ENCODE data around the gene ATXN1.
"Not testable (repeated sequence)": the region's sequence is repeated elsewhere in the genome, so short reads cannot be mapped to it uniquely, and the experiment has no call there.

Gene ATXN1

DNA sequence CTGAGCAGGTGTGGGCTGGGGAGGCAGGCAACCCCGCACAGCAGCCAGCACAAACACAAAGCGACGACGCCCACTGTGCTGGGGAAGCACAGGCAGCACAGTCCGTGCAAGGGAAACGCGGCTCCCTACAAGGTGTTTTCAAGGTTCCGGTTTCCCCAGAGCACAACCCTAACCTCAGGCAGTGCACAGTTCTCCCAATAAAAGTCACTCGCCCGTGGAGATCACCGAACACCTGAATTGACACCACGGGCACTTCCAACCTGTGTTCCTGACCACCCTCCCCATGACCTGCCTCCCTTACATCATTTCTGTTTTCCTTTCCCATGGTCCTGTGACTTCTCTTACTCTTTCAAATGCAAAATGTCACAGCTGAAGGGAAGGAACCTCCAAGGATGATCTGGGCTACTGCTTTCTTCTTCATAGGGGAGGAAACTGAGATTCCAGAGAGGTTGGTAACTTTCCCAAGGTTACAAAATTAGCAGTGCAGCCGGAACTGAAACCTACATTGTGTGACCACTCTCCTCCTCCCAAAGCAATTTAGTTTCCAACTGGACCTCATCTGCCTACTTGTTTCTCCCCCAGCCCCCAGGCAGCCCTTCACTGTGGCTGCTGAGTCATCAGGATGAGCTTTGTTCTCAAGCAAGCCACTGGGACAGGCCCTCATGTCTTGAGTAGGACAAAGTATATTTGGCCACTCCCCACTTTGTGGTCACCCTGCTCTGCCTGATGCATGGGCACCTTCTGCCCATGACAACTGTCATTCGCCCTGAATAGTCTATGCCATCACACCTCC is 125.3 kb downstream of the ATXN1 start:
- H3K27ac Mint-ChIP-seq: peak overlapping the region in 1 of 2 donors; percentile 19
- peak in 1 of 2 donors; percentile 21 for DNase-seq
- H3K9me3 Mint-ChIP-seq: no peaks in the 10 kb centered on the region
- peak; percentile 84 for ATAC-seq
- H3K4me1 Mint-ChIP-seq: peaks cover 40% of the 10 kb centered on the region
- no peak overlapping the region for H3K4me3 Mint-ChIP-seq
- H3K27me3 Mint-ChIP-seq: no peaks in the 10 kb centered on the region

DNA sequence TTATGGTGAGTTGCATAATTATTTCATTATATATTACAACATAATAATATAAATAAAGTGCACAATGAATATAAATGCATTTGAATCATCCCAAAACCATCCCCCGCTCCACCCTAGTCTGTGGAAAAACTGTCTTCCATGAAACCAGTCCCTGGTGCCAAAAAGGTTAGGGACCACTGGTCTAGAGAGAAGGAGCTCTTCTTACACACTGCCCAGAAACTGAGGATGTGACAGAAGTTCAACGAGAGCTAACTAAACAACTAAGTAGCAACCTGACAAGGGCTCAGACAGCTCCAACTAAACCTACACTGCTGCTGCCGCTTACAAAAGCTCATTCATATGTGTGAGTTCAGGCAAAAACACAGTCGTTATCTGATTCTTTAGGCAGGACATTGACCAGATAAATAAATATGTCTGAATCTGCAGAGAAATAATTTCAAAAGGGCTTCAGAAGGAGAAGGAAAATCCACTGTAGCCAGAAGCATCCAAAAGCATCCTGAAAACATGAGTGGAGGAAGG is 125.9 kb downstream of the ATXN1 start:
- no peaks in the 10 kb centered on the region for H3K27me3 Mint-ChIP-seq
- H3K4me3 Mint-ChIP-seq: no peak overlapping the region
- peaks cover 34% of the 10 kb centered on the region for H3K4me1 Mint-ChIP-seq
- ATAC-seq (no peak), DNase-seq (no peak)
- no peak overlapping the region for H3K27ac Mint-ChIP-seq
- no peaks in the 10 kb centered on the region for H3K9me3 Mint-ChIP-seq

DNA sequence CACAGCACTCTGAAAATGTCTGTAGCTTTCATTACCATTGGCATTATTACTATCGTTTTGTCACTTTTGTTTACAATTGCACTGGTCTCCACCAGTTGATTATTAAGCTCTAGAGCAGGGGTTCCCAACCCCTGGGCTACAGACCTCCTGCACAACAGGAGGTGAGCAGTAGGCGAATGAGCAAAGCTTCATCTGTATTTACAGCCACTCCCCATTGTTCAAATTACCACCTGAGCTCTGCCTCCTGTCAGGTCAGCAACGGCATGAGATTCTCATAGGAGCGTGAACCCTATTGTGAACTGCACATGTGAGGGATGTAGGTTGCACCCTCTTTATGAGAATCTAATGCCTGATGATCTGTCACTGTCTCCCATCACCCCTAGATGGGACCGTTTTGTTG is 126.4 kb downstream of the ATXN1 start:
- peaks cover 31% of the 10 kb centered on the region for H3K4me1 Mint-ChIP-seq
- peak overlapping the region in 1 of 2 donors; percentile 34 for H3K27ac Mint-ChIP-seq
- no peak for DNase-seq

DNA sequence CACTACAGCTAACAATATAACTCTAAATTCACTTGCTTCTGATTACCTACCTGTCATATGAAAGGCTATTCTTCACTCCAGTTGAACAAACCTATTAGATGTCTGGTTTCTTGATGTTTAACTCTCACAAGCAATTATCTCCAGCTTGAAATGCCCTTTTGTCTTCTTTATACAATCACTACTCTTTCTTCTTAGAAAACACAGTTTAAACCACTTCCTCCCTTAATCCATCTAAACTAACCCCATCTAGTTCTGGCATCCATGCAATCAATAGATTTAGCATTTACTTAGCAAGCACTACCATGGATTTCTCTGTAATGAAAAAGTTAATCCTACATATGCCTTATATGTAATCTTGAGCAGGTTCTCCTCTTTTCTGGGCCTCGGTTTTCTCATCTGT is 127.3 kb downstream of the ATXN1 start:
- Mint-ChIP-seq H3K4me1 (peaks cover 31% of the 10 kb centered on the region), H3K27ac (no peak overlapping the region), H3K9me3 (no peaks in the 10 kb centered on the region), H3K4me3 (no peak overlapping the region), H3K27me3 (no peaks in the 10 kb centered on the region)
- no peak for DNase-seq
- no peak for ATAC-seq

More for the DNA sequence above, 126.4 kb downstream of the ATXN1 start:
- Mint-ChIP-seq H3K27me3 (no peaks in the 10 kb centered on the region), H3K9me3 (no peaks in the 10 kb centered on the region), H3K4me3 (no peak overlapping the region)
- no peak for ATAC-seq

DNA sequence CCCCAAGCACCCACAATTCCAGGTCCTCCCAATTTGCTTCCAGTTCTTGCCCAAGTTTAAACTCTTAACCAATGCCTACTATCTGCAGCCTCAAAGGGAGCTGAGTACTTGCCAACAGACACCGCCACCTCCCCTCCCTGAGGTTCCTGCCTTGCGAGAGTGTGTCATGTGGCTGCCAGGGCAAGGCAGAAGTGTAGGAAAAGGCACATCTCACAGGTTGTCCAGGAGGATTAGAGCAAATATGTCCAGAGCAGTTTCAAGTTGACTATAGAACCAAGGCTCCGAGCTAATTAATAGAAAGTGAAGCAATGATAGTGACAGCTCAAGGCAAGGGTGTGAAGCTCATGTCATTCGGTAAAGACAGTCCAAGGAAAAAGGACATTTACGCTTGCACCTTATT is 127.8 kb downstream of the ATXN1 start:
- Mint-ChIP-seq H3K4me1 (peaks cover 31% of the 10 kb centered on the region), H3K9me3 (no peaks in the 10 kb centered on the region), H3K4me3 (no peak overlapping the region), H3K27ac (peak overlapping the region in 1 of 2 donors; percentile 49), H3K27me3 (no peaks in the 10 kb centered on the region)
- ATAC-seq (no peak), DNase-seq (no peak)

DNA sequence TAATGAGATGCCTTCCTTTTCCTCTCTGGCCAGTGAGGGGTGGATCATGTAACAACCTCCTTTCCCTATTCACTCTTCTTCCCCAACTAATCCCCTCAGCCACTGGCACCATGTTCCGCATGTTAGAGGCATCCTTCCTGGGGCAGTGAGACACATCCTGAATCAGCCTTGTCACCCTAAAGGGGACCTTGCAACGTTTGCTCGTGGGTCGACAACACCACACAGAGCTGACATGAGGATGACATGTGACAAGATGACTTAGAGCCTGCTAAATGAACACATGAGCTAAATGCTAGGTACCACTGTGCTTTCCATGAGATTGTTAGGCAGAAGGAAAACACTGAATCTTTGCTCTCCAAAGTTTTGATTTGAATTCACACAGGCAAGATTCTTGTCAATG is 129.2 kb downstream of the ATXN1 start:
- peaks cover 31% of the 10 kb centered on the region for H3K4me1 Mint-ChIP-seq
- ATAC-seq (no peak), DNase-seq (no peak)
- H3K27ac Mint-ChIP-seq: no peak overlapping the region
- H3K4me3 Mint-ChIP-seq: no peak overlapping the region
- H3K9me3 Mint-ChIP-seq: no peaks in the 10 kb centered on the region
- no peaks in the 10 kb centered on the region for H3K27me3 Mint-ChIP-seq

DNA sequence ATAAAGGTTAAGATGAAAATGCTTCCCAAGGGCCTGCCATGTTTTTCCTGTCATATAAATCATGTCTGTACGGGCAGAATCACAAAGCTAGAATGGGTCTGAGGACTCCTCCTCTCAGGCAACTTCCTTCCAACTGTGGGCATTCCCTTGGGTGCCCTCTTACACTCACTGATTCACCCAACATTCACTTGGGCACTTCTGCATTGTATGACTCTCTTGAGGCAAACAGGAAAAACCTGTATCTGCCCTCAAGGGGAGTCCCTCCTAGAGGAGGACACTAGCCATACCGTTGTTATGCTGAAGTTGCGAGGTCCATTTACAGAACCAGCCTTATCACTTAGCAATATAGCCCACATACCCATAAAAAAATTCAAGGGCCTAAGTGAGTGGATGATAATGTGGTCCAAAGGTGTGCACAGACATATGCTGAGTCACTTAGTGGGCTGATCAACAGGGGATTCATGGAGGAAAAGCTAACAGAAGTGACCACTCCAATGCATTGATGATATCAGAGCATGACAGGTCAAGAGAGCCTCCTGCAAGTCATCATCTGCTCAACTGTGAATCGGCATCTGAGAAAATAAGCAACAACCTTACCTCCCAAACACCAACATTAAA is 131.1 kb downstream of the ATXN1 start:
- H3K27me3 Mint-ChIP-seq: no peaks in the 10 kb centered on the region
- H3K27ac Mint-ChIP-seq: peak overlapping the region in 1 of 2 donors; percentile 22
- ATAC-seq (no peak), DNase-seq (no peak)
- no peaks in the 10 kb centered on the region for H3K9me3 Mint-ChIP-seq
- peaks cover 14% of the 10 kb centered on the region for H3K4me1 Mint-ChIP-seq
- no peak overlapping the region for H3K4me3 Mint-ChIP-seq

DNA sequence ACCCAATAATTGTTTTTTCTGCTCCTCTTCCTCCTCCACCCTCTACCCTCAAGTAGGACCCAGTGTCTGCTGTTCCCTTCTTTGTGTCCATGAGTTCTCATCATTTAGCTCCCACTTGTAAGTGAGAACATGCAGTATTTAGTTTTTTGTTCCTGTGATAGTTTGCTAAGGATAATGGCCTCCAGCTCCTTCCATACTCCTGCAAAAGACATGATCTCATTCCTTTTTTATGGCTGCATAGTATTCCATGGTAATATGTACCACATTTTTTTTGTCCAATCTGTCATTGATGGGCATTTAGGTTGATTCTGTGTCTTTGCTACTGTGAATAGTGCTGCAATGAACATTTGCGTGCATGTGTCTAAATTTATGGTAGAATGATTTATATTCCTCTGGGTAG is 132.7 kb downstream of the ATXN1 start:
- H3K9me3 Mint-ChIP-seq, H3K27ac Mint-ChIP-seq, H3K27me3 Mint-ChIP-seq, ATAC-seq, DNase-seq, H3K4me1 Mint-ChIP-seq, H3K4me3 Mint-ChIP-seq: not testable (repeated sequence)

DNA sequence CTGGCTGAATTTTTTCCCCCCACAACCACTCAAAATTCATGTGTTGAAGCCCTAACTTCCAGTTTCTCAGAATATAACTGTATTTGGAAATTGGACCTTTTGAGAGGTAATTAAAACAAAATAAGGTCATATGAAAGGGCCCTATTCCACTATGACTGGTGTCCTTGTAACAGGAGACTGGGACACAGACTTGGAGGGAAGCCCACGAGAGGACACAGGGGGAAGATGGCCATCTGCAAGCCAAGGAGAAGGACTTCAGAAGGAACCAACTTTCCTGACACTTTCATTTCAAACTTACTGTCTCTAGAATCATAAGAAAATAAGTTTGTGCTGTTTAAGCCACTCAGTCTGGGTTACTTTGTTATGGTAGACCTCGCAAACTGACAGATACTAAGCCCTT is 134.6 kb downstream of the ATXN1 start:
- no peak for DNase-seq
- H3K27ac Mint-ChIP-seq: no peak overlapping the region
- H3K27me3 Mint-ChIP-seq: no peaks in the 10 kb centered on the region
- no peak overlapping the region for H3K4me3 Mint-ChIP-seq
- ATAC-seq: no peak
- peaks cover 5 to 7% of the 10 kb centered on the region in 2 donors for H3K9me3 Mint-ChIP-seq
- H3K4me1 Mint-ChIP-seq: peaks cover 18% of the 10 kb centered on the region

DNA sequence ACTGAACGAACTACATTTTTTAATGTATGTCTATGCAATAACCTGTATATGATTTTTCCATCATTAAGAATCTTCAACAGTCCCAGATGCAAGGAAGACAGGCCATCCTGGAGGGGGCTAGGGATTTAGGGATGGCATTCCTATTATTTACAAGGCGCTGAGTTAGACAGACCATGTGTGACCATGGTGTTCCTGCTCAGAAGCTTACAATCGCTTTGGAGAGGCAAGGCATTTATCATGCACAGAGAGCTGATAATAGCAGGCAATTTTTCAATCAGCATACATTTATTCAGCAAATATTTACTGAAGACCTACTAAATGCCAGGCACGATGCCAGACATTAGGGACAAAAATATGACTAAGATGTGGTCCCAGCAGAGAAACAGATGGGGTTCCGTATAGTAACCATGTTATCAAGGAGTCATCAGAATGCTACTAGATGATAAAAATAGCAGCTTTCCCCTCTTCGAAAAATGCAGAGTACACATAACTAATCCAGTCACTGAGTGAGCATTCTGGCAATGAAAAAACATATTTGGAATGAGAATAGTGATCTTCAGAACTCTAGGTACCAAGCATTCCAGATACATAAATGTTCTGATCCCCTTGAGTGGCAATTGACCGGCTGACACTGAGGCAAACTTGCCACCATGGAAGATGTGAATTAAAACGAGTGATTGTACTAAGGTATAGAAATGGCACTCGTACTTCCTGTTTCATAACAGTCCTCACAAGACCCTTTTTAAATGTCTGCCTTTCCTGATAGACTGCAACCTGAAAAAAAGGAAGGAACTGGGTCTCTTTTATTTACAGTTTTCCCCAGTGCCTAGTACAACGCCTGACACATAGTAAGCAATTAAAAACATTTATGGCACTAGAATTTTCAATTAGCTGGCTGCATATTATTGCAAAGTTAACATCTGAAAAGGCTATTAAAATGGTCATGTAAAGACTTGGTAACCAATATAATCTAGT is 135.7 kb downstream of the ATXN1 start:
- no peaks in the 10 kb centered on the region for H3K27me3 Mint-ChIP-seq
- no peak overlapping the region for H3K27ac Mint-ChIP-seq
- DNase-seq (no peak), ATAC-seq (no peak)
- peaks cover 21% of the 10 kb centered on the region for H3K4me1 Mint-ChIP-seq
- H3K9me3 Mint-ChIP-seq: peaks cover 5 to 7% of the 10 kb centered on the region in 2 donors
- H3K4me3 Mint-ChIP-seq: no peak overlapping the region

DNA sequence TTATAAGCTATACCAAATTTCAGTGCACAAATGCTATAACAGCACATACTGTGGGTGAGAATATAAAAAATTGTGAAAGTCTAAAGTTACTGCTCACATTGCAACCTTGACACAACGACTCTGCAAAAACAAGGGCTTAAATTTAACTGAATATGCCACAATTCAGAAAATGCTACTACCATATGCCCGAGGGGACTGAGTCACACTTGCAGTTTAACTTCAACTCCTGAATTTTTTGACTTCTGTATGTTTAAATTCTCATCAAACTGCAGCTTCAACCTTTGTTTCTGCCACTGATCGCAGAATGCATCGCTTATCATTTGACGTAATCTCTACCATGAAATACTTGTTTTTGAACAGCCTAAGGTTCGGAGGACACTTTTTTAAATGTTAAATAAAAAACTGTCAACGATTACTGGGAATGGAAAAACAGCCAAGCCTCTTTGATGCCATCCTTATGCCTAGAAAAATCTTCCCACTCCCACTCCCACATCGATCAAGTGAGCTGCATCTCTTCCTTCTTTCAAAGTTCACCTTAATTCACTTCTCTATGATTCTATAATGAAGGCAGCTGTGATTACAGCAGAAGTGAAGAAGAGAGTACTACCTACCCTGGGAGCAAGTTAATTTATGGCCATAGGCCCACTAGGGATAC is 136.5 kb downstream of the ATXN1 start:
- no peak for ATAC-seq
- DNase-seq: no peak
- H3K27ac Mint-ChIP-seq: no peak overlapping the region

DNA sequence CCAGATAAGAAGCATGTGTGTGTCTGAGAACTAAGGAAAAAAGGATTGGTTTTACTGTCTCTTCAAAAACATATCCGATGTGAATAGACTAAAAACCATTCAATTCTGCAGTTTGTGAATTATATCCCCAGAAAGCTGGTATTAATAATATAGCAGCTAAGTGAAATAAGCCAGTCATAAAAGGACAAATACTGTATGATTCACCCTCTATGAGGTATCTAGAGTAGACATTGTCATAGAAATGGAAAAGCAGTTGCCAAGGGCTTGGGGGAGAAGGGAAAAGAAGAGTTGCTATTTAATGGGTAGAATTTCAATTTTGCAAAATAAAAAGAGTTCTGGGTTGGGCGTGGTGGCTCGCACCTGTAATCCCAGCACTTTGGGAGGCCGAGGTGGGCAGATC is 137.5 kb downstream of the ATXN1 start:
- no peak overlapping the region for H3K4me3 Mint-ChIP-seq
- peaks cover 27% of the 10 kb centered on the region for H3K4me1 Mint-ChIP-seq
- H3K9me3 Mint-ChIP-seq: peaks cover 5 to 7% of the 10 kb centered on the region in 2 donors
- peak overlapping the region in 1 of 2 donors; percentile 75 for H3K27ac Mint-ChIP-seq
- H3K27me3 Mint-ChIP-seq: no peaks in the 10 kb centered on the region
- ATAC-seq (peak; percentile 39), DNase-seq (no peak)

More for the DNA sequence above, 136.5 kb downstream of the ATXN1 start:
- no peaks in the 10 kb centered on the region for H3K27me3 Mint-ChIP-seq
- peaks cover 27% of the 10 kb centered on the region for H3K4me1 Mint-ChIP-seq
- H3K4me3 Mint-ChIP-seq: no peak overlapping the region
- H3K9me3 Mint-ChIP-seq: peaks cover 5 to 7% of the 10 kb centered on the region in 2 donors

DNA sequence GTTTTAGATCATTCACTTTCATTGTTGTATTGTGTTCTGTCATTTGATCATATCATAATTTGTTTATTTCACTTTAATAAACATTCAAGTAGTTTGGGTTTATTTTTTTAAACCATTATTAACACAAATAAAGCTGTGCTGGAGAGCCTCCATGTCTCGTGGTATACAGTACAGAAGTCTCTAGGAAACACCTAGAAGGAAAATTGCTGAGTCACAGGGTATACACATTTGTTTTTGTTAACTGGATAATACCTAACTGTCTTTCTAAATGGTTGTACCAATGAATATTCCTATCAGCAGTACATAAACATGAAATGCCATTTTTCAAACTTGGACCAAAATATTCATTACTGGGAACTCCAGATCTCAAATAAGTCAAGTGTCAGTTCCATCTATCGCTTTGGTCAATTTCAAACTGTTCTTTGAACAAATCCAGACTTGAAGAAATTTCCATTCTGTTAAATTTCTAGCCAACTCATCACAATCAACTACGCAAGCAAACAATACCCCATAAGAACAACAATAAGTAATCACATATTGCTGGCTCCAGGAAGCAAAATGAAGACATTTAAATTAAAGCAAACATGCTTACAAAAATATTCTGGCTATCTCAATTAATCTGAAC is 138.1 kb downstream of the ATXN1 start:
- no peaks in the 10 kb centered on the region for H3K27me3 Mint-ChIP-seq
- H3K4me1 Mint-ChIP-seq: peaks cover 27% of the 10 kb centered on the region
- DNase-seq (no peak), ATAC-seq (no peak)
- H3K9me3 Mint-ChIP-seq: peaks cover 5 to 7% of the 10 kb centered on the region in 2 donors
- no peak overlapping the region for H3K27ac Mint-ChIP-seq
- H3K4me3 Mint-ChIP-seq: no peak overlapping the region

DNA sequence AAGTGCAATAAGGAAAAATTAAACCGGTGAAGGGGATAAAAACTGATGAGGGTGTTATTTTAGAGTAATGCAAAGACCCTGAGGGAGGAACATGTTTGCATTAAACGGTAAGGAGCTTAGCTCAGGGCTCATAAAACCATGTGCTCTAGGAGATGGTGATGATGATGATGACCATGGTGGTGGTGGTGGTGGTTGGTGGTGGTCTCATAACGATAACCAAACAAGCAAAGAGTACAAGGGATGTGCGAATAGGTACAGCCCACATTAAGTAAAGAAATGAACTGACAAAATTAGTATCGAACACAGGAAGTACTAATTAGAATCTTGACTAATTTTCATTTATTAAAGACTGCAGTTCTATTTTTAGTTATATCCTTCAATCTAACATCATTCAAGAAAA is 139.1 kb downstream of the ATXN1 start:
- DNase-seq (no peak), ATAC-seq (no peak)
- no peaks in the 10 kb centered on the region for H3K27me3 Mint-ChIP-seq
- H3K9me3 Mint-ChIP-seq: peaks cover 5 to 7% of the 10 kb centered on the region in 2 donors
- H3K4me3 Mint-ChIP-seq: no peak overlapping the region
- H3K27ac Mint-ChIP-seq: no peak overlapping the region
- peaks cover 27% of the 10 kb centered on the region for H3K4me1 Mint-ChIP-seq

Measured in stimulated activated naive CD8-positive, alpha-beta T cell treated with anti-CD3 and anti-CD28 coated beads, Interleukin-15, amount 100 ng/mL, for 72 hours (primary cell).